NCI-H1930 (cell line): Measurements from ENCODE around the gene FAM53B.
"Not testable (repeated sequence)": the region's sequence is repeated elsewhere in the genome, so short reads cannot be mapped to it uniquely, and the experiment has no call there.

Experiments used
- DNase-seq, 2 experiments: peaks; one replicate each; lab custom pipeline; 2025; lab: John Stamatoyannopoulos, UW

FAM53B gene

DNA sequence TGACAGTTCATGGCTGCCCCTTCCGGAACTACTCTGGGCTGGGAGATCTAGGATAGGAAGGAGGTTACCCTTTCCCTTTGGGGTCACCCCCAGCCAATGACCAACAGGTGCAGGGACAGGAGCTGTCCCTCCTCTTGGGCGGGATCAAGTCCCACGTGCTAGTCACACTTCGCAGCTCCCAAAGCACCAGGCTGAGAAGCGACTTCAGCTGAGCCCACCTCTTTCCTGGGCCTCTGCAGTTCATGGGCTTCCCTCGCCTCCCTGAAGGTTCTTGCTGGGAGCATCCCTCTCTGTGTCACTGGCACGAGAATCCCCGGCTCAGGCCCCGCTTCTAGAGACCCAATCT is 115.5 kb downstream of the FAM53B start:
- no peak for DNase-seq

- DNase-seq = no peak
Measured at GRCh38 chr10:124627866-124628675, 116.1 kb downstream of the FAM53B start.

DNA sequence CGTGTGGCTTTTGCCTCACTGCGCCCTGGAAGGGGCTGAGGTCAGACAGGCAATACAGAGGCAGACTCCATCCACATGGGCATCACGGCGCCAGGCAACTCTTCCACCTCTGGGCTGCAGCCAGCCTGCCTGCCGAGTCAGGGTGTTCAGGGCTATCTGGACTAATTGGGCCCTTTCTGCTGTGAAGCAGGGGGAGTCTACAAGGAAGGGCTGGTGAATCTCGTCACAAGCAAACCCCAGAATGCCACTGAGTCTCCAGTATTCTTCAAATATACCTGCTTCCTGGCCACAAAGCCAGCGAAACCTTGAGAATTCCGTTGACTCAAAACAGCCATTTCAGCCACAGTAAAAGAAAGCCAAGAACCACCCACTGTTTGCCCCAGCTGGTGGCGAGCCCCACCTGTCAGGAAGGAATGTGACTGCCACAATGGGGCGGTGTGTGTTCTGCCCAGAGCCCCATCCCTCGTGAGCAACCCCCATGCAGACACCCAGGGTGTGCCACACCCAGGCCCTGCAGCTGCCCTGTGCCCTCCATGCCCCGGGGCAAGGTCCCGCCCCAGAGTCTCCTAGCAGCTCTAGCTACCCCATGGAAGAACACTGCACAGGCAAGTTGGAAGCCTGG is 117.3 kb downstream of the FAM53B start:
- no peak for DNase-seq

GRCh38 chr10:124625831-124626238 is 118.3 kb downstream of the FAM53B start:
- no peak for DNase-seq

DNA sequence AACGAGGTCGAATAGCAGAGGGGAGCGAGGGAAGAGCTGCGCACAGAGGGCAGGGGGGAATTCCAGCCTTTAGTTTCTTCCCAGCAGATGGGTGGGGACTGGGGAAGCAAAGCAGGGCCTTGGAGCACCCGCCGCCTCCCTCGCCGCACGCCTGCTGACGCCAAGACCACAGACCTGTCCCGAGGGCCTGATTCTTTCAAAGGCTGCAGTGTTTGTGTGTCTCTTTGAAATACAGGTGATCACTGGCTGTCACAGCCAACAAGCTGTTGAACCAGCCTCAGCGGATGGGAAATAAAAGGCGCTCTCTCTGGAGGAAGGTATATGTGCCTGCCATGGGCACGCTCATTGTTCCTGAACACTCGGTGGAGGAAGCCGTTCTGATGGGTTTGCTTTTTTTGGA is 119.3 kb downstream of the FAM53B start:
- no peak for DNase-seq

DNA sequence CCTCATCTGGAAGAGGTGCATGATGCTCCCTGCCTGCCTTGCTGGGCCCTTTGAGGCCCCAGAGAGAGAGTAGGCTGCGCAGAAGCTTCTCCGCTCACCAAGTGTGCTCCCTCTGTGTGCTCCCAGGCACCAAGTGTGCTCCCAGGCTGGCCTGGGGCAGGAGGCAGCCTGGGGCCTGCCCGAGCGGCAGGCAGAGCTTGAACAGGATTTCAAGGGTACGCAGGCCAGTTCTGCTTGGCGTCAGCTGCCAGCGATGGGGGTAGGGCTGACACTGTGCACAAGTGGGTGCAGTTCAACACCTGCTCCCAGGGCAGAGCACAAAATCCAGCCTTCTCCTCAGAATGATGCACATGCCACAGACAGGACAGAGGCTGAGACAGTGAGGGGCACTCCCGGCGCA is 119.7 kb downstream of the FAM53B start:
- no peak for DNase-seq

DNA sequence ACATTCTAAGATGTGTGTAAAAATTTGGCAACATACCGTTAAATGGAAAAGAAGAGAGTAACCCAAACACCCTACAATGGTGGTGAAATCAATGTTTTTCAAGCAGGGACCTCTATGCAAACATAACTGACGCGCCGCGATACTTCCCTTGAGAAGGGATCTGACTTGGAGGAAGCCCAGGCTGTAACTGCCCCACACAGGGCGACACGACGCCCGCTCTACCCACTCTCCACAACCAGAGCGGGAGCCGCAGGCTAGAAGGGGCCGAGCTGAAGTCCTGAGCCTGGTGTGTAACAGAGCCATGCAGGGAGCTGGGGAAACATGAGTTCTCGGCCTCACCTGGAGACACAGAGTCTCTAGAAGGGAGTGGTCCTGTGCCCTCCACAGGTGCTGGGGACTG is 120.2 kb downstream of the FAM53B start:
- no peak for DNase-seq

DNA sequence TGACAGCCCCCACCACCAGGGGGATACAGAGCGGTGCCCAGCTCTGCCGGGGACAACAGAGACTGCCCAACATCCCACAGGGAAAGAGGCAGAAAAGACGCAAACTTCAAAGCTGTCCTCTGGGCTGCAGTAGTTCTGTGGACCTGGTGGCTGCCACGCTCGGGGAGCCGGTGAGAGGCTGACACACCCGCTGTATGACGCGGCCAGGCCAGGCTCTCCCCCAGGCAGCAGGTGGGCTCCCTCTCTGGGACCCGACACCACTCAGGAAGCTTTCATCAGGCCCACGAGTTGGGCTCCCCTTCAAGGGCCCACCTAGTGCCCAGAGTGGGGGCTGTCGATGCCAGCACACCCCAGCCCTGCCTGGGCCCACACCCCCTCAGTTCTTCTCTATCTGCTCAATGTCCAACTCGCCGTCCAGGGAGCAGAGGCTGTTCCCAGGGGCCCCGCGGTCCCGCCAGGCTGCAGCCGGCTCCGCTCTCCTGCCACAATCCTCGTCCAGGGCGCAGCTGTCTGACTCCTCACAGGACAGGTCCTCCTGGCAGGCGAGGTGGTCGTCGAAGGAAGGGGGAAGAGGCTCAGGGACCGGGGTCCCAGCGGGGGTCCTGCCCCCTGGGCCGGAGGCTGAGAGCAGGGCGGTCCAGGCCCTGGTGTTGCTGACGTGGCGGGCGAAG is 121.2 kb downstream of the FAM53B start:
- no peak for DNase-seq

GRCh38 chr10:124622158-124622557 is 122.0 kb downstream of the FAM53B start:
- no peak for DNase-seq

- no peak for DNase-seq
Measured at GRCh38 chr10:124621637-124622036, 122.5 kb downstream of the FAM53B start.

- DNase-seq = no peak
Measured at GRCh38 chr10:124619802-124620490, 124.2 kb downstream of the FAM53B start.

DNA sequence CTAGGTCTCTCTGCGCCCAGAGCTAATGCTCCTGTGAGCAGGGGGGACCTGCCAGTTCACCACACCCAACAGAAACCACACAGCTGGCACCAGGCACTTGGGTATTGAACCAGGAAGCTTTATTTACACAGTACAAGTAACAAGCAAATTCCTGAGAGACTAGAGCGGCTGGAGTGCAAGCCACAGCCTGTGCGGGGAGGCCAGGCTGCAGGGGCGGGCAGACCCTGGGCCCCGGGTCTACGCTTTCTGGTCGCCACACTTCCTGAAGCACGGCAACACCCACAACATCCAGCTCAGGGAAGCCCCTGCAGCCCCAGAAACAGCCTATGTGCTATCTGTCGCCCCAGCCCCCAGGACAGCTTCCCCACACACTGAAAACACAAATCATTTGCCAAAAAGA is 125.0 kb downstream of the FAM53B start:
- no peak for DNase-seq

DNA sequence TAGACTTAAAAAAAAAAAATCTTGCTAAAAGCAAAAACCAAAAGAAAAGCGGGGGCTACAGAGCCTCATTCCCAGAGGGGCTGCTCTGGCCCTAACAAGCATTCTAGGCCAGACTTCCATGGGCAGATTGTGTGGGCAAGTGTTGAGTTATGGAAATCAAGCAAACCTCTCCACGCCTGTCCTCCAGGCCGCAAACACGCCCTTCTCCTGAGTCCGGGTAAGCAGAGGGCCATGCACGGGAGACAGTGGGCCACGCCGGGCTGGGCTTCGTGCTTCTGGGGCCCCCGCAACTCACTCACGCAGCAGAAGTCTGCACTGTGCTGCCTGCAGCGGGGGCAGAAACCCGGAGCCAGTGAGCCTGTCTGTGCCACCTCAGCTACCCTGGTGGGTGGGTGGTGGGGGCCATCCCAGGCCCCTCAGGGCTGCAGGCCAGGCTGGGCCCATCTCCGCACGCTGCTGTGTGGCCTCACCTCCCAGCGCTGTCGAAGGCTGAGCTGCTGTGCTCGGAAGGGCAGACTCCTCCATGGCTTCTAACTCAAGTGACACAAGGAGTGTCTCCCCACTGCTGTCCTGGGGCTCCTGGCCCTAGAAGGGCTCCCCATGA is 125.6 kb downstream of the FAM53B start:
- DNase-seq = no peak

DNA sequence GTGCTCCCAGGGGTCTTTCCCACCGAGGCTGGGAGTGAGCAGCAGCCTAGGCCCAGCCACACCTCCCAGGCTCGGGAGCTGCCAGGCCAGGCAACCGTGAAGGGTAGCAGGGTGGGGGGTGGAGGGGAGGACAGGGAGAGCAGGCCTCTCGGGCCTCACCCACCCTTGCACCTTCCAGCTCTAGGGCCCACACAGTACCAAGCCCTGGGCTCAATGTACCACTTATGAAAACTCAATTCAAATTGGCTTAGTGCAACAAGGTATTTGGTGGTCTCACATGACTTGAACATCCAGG is 127.4 kb downstream of the FAM53B start:
- DNase-seq = no peak

GRCh38 chr10:124616040-124616835 is 127.9 kb downstream of the FAM53B start:
- DNase-seq = no peak

- no peak for DNase-seq
Measured at GRCh38 chr10:124615259-124615658, 128.9 kb downstream of the FAM53B start.

DNA sequence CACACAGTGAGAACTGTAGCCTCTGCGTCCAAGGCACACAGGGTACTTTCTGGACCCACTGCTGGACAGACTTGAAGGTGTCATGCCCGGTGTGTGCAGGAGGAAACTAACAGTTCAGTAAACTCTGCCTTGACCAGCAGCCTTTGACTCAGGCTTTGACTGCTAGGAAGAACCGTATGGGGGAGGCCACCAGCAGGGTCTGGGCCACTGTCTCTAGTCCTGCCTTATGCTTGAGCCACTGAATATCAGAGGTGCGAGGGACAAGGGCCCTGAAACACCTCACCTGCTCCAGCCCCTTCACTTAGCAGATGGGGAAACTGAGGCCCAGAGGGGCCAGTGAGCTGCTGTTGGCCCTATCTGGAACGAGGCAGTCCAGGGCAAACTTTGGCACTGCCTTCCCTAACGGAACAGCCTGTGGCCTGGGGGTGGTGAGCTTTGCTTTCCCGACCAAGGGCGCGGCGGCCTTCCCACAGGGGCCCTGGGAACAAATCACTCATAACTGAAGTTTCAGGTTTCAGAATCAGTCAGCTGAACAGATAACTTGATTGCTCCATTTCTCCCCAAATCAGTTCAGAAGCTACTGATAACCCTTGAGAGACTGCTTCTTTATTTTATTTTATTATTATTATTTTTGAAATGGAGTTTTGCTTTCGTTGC is 130.0 kb downstream of the FAM53B start:
- DNase-seq = no peak

GRCh38 chr10:124612611-124613498 is 131.3 kb downstream of the FAM53B start:
- no peak for DNase-seq

GRCh38 chr10:124611738-124612137 is 132.4 kb downstream of the FAM53B start:
- no peak for DNase-seq

DNA sequence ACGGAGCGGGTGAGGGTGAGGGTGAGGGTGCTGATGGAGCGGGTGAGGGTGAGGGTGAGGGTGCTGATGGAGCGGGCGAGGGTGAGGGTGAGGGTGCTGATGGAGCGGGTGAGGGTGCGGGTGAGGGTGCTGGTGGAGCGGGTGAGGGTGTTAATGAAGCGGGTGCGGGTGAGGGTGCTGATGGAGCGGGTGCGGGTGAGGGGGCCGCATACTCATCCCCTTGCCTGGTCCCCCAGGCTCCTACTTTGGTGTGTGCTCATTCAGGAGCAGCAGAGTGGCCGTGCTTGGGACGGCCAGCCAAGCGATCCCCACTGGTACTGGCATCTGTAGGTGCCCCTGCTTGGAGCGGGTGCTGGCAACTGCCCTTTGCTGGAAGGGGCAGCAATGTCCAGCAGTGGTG is 133.3 kb downstream of the FAM53B start:
- DNase-seq = not testable (repeated sequence)
